Measurements from ENCODE around the gene ARMC2.

DNA sequence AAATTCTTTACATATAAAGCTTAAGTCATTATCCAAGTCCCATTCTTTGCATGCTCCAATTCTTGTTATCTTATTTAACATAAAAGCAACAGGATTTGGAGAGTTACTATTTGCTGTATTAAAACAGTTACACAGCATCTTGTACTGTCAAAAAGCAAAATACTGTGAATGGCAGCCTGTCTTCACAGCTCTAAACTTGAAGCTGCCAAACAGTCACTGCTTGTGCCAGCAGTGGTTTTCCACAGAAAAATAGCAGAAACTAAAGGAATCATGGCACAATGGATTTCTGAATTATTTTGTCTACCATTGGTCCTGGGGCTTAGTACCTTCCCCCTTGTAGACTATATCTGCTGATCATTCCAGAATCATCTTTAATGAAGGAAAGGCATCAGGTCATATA, 138.9 kb downstream of the ARMC2 start:
- TF ChIP-seq YY1 (IDR thresholded peaks at IDR 0.05; ENCODE audit: insufficient read depth, insufficient read length) (no peak), ZNF274 (IDR thresholded peaks at IDR 0.05; ENCODE audit: low read depth, low read length) (no peak)

All from NT2/D1 (cell line).